WTC11 (cell line): ENCODE results near the gene PIK3CA. TPM values are rescaled to one million over a fixed set of nuclear protein-coding genes. Genes with fewer than 3 reads are reported as not detected.
A peak's percentile ranks its signal among the peaks of the same experiment; 100 is the strongest.

Source experiments
- ATAC-seq: fragments of 200-7000 bp; cut with Tn5 transposase; 2 replicates; pipeline ENCODE4 v1.10.0; 2021; ENCODE audit warnings: mild to moderate bottlenecking, moderate library complexity
- CTCF ChIA-PET: fragments of 300-600 bp; sonication (Branson Sonifier 250); formaldehyde crosslinking; loops from one replicate; lab custom pipeline; 2021; ENCODE audit warnings: antibody characterized with exemption; lab: Charles Lee
- POLR2A ChIA-PET: fragments of 350-600 bp; sonication (Branson Sonifier 250); formaldehyde crosslinking; loops from one replicate; lab custom pipeline; 2021; ENCODE audit warnings: antibody characterized with exemption; lab: Charles Lee
- DNase-seq: peaks from one replicate; pipeline ENCODE4 v3.0.0; 2021; ENCODE audit warnings: low spot score
- H3K27ac Mint-ChIP-seq: 2 replicates; pipeline ENCODE4 v1.8.0; 2021; ENCODE audit warnings: mixed read lengths
- H3K27me3 Mint-ChIP-seq: 2 replicates; pipeline ENCODE4 v1.8.0; 2021; ENCODE audit warnings: low read depth, mild to moderate bottlenecking, moderate library complexity, mixed read lengths
- H3K36me3 Mint-ChIP-seq: 2 replicates; pipeline ENCODE4 v1.8.0; 2021; ENCODE audit warnings: mixed read lengths
- H3K4me1 Mint-ChIP-seq: 2 replicates; pipeline ENCODE4 v1.8.0; 2022; ENCODE audit warnings: mixed read lengths
- H3K4me3 Mint-ChIP-seq: 2 replicates; pipeline ENCODE4 v1.8.0; 2021; ENCODE audit warnings: mild to moderate bottlenecking, moderate library complexity, mixed read lengths
- H3K9me3 Mint-ChIP-seq: 2 replicates; pipeline ENCODE4 v1.8.0; 2021; ENCODE audit warnings: mixed read lengths
- ATF1 ChIP-seq: sonication (generic); formaldehyde crosslinking; IDR thresholded peaks from 2 replicates; pipeline ENCODE4 v1.8.1; 2023; ENCODE audit warnings: mild to moderate bottlenecking, moderate library complexity, missing genetic modification reagents
- FOXK1 ChIP-seq: sonication (generic); formaldehyde crosslinking; IDR thresholded peaks from 2 replicates; pipeline ENCODE4 v1.8.0; 2022; ENCODE audit warnings: mild to moderate bottlenecking, moderate library complexity, missing genetic modification reagents
- HMGA2 ChIP-seq: fragments of 250-450 bp; sonication (Bioruptor Pico); IDR thresholded peaks from 2 replicates; pipeline ENCODE4 v1.4.0; 2021; ENCODE audit warnings: mild to moderate bottlenecking, moderate library complexity
- IRF2 ChIP-seq: sonication (generic); formaldehyde crosslinking; IDR thresholded peaks from 2 replicates; pipeline ENCODE4 v1.8.0; 2022; ENCODE audit warnings: low read depth, missing genetic modification reagents, borderline replicate concordance
- NFE2L1 ChIP-seq: sonication (generic); formaldehyde crosslinking; IDR thresholded peaks from 2 replicates; pipeline ENCODE4 v1.8.1; 2023; ENCODE audit warnings: missing genetic modification reagents
- NFYB ChIP-seq: sonication (generic); formaldehyde crosslinking; conservative IDR thresholded peaks from 2 replicates; pipeline ENCODE4 v1.8.0; 2022; ENCODE audit warnings: low read depth, missing genetic modification reagents
- NR1H2 ChIP-seq: sonication (generic); formaldehyde crosslinking; IDR thresholded peaks from 2 replicates; pipeline ENCODE4 v1.9.0; 2021; ENCODE audit warnings: mild to moderate bottlenecking, moderate library complexity, missing genetic modification reagents
- NR2C2 ChIP-seq: sonication (generic); formaldehyde crosslinking; IDR thresholded peaks from 2 replicates; pipeline ENCODE4 v1.8.0; 2022; ENCODE audit warnings: mild to moderate bottlenecking, missing genetic modification reagents
- NR3C1 ChIP-seq: sonication (generic); formaldehyde crosslinking; conservative IDR thresholded peaks from 2 replicates; pipeline ENCODE4 v1.8.1; 2023; ENCODE audit warnings: low read depth, mild to moderate bottlenecking, missing genetic modification reagents
- RELA ChIP-seq: sonication (generic); formaldehyde crosslinking; IDR thresholded peaks from 2 replicates; pipeline ENCODE4 v1.8.1; 2022; ENCODE audit warnings: missing genetic modification reagents, mild to moderate bottlenecking, borderline replicate concordance
- ZNF416 ChIP-seq: fragments of 250-450 bp; sonication (Bioruptor Pico); IDR thresholded peaks from 2 replicates; pipeline ENCODE4 v1.9.0; 2021; ENCODE audit warnings: mild to moderate bottlenecking, inconsistent platforms
- ZNF423 ChIP-seq: fragments of 250-450 bp; sonication (Bioruptor Pico); IDR thresholded peaks from 2 replicates; pipeline ENCODE4 v2.1.2; 2022; ENCODE audit warnings: mild to moderate bottlenecking, moderate library complexity
- total RNA-seq: library from RNA; stranded (reverse); gene quantifications from 3 replicates; pipeline ENCODE4 v1.2.3, GENCODE V29; 2021
- TF ChIP-seq, protein P1 (sequence below): fragments of 200-600 bp; IDR thresholded peaks from 2 replicates; pipeline ENCODE4 v1.8.0; 2022; ENCODE audit warnings: antibody characterized with exemption
- TF ChIP-seq, protein P2 (sequence below): sonication (generic); formaldehyde crosslinking; IDR thresholded peaks from 2 replicates; pipeline ENCODE4 v1.8.1; 2023; ENCODE audit warnings: mild to moderate bottlenecking, missing genetic modification reagents
- TF ChIP-seq, protein P3 (sequence below): fragments of 250-450 bp; sonication (Bioruptor Pico); IDR thresholded peaks from 2 replicates; pipeline ENCODE4 v2.1.2; 2022; ENCODE audit warnings: mild to moderate bottlenecking, moderate library complexity
- TF ChIP-seq, protein P4 (sequence below): sonication (generic); formaldehyde crosslinking; conservative IDR thresholded peaks from 2 replicates; pipeline ENCODE4 v1.8.1; 2022; ENCODE audit warnings: mild to moderate bottlenecking, missing genetic modification reagents
- TF ChIP-seq, protein P5 (sequence below): fragments of 250-450 bp; sonication (Bioruptor Pico); conservative IDR thresholded peaks from 2 replicates; pipeline ENCODE4 v1.9.0; 2021; ENCODE audit warnings: mild to moderate bottlenecking
- TF ChIP-seq, protein P6 (sequence below): sonication (generic); formaldehyde crosslinking; IDR thresholded peaks from 2 replicates; pipeline ENCODE4 v1.8.1; 2022; ENCODE audit warnings: mild to moderate bottlenecking, missing genetic modification reagents, moderate library complexity, borderline replicate concordance

Gene PIK3CA
- total RNA-seq, 1 experiment from 2014 or later: 10.1 TPM

DNA sequence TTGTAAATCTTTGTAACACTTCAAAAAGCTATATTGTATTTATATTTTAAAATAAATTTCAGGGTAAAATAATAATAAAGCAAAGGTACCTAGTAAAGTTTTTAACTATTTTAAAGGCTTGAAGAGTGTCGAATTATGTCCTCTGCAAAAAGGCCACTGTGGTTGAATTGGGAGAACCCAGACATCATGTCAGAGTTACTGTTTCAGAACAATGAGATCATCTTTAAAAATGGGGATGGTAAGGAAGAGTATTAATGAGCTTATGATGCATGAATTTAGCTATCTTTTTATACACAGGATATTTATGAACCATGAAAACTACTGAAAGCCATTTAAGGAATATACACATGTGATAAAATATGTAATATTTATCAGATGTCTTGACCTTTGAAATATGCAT lies 76.4 kb downstream of the PIK3CA start:
- no peaks in the 10 kb centered on the region for H3K27me3 Mint-ChIP-seq
- TF ChIP-seq, protein P1, sequence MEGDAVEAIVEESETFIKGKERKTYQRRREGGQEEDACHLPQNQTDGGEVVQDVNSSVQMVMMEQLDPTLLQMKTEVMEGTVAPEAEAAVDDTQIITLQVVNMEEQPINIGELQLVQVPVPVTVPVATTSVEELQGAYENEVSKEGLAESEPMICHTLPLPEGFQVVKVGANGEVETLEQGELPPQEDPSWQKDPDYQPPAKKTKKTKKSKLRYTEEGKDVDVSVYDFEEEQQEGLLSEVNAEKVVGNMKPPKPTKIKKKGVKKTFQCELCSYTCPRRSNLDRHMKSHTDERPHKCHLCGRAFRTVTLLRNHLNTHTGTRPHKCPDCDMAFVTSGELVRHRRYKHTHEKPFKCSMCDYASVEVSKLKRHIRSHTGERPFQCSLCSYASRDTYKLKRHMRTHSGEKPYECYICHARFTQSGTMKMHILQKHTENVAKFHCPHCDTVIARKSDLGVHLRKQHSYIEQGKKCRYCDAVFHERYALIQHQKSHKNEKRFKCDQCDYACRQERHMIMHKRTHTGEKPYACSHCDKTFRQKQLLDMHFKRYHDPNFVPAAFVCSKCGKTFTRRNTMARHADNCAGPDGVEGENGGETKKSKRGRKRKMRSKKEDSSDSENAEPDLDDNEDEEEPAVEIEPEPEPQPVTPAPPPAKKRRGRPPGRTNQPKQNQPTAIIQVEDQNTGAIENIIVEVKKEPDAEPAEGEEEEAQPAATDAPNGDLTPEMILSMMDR: no peak
- TF ChIP-seq, protein P2, sequence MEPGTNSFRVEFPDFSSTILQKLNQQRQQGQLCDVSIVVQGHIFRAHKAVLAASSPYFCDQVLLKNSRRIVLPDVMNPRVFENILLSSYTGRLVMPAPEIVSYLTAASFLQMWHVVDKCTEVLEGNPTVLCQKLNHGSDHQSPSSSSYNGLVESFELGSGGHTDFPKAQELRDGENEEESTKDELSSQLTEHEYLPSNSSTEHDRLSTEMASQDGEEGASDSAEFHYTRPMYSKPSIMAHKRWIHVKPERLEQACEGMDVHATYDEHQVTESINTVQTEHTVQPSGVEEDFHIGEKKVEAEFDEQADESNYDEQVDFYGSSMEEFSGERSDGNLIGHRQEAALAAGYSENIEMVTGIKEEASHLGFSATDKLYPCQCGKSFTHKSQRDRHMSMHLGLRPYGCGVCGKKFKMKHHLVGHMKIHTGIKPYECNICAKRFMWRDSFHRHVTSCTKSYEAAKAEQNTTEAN (CRISPR knock-in tag): no peak
- TF ChIP-seq IRF2 (CRISPR knock-in tag): no peak
- DNase-seq: no peak
- CTCF ChIA-PET: no interaction called here
- POLR2A ChIA-PET: no interaction called here
- H3K4me1 Mint-ChIP-seq: 0 out of 2 replicates have a peak, but pooled peaks cover 6% of the 10 kb centered on the region
- ATAC-seq: no peak
- H3K4me3 Mint-ChIP-seq: no peak overlapping the region
- no peaks in the 10 kb centered on the region for H3K9me3 Mint-ChIP-seq
- H3K27ac Mint-ChIP-seq: no peak overlapping the region
- H3K36me3 Mint-ChIP-seq: 0 out of 2 replicates have a peak, but pooled peaks cover 11% of the 10 kb centered on the region

DNA sequence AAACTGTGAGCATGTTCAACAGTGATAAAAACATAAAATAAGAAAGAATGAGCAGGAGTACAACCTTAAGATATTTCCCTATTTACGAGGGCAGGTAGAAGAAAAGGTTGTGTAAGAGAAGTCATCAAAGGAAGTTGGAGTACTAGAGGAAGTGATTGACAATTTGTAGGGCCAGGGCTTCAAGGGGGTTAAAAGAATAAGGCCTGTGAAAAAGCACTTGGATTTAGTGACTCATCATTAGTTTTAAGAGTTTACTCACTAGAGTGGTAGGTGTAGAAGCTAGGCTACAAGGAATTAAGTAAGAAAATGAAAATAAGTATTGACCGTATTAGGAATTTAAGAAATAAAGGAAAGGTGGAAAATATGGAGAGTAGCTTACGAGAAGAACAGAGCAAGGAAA lies 79.2 kb downstream of the PIK3CA start:
- ATAC-seq: peak; percentile 55; the same call in 1 of the 2 replicates
- ChIA-PET CTCF (no interaction called here), POLR2A (no interaction called here)
- peaks cover 19% of the 10 kb centered on the region for H3K4me1 Mint-ChIP-seq
- H3K36me3 Mint-ChIP-seq: peaks cover 26% of the 10 kb centered on the region
- peak overlapping the region; percentile 52; the same call in 1 of the 2 replicates for H3K27ac Mint-ChIP-seq
- H3K27me3 Mint-ChIP-seq: no peaks in the 10 kb centered on the region
- TF ChIP-seq, protein P3, sequence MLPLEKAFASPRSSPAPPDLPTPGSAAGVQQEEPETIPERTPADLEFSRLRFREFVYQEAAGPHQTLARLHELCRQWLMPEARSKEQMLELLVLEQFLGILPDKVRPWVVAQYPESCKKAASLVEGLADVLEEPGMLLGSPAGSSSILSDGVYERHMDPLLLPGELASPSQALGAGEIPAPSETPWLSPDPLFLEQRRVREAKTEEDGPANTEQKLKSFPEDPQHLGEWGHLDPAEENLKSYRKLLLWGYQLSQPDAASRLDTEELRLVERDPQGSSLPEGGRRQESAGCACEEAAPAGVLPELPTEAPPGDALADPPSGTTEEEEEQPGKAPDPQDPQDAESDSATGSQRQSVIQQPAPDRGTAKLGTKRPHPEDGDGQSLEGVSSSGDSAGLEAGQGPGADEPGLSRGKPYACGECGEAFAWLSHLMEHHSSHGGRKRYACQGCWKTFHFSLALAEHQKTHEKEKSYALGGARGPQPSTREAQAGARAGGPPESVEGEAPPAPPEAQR: no peak
- TF ChIP-seq, protein P4, sequence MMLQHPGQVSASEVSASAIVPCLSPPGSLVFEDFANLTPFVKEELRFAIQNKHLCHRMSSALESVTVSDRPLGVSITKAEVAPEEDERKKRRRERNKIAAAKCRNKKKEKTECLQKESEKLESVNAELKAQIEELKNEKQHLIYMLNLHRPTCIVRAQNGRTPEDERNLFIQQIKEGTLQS (CRISPR knock-in tag): no peak
- TF ChIP-seq, protein P5, sequence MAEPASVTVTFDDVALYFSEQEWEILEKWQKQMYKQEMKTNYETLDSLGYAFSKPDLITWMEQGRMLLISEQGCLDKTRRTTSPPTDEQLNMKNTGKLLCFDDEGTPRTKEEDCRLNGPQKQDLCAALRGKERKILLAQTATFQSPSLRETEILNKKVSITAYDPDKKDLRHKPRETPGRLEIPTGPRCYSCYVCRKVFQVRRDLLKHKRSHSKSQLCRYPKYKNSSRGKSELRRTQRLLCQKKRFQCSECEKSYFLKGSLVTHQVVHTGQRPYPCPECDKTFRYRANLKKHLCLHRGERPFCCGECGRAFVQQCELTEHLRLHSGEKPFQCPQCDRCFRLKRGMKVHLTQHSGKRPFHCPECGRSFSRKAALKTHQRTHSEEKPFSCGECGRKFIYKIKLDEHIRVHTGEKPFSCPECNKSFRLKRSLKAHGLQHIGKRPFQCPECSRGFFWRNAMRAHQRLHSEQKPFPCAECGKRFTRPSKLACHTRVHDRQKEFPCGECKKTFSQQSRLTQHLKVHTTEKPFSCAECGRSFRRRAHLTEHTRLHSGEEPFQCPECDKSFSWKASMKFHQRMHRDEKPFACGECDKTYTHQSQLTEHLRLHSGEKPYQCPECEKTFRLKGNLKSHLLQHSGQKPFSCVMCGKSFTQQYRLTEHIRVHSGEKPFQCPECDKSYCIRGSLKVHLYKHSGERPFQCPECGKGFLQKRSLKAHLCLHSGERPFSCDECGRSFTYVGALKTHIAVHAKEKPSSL (CRISPR knock-in tag): no peak
- TF ChIP-seq ATF1 (CRISPR knock-in tag) (no peak), NFE2L1 (CRISPR knock-in tag) (no peak), RELA (CRISPR knock-in tag) (no peak), NR3C1 (CRISPR knock-in tag) (no peak), HMGA2 (CRISPR knock-in tag) (no peak), NFYB (CRISPR knock-in tag) (no peak), FOXK1 (CRISPR knock-in tag) (no peak), NR2C2 (CRISPR knock-in tag) (no peak), ZNF423 (CRISPR knock-in tag) (no peak), ZNF416 (CRISPR knock-in tag) (no peak), NR1H2 (no peak)
- TF ChIP-seq, protein P6, sequence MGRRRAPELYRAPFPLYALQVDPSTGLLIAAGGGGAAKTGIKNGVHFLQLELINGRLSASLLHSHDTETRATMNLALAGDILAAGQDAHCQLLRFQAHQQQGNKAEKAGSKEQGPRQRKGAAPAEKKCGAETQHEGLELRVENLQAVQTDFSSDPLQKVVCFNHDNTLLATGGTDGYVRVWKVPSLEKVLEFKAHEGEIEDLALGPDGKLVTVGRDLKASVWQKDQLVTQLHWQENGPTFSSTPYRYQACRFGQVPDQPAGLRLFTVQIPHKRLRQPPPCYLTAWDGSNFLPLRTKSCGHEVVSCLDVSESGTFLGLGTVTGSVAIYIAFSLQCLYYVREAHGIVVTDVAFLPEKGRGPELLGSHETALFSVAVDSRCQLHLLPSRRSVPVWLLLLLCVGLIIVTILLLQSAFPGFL: no peak
- DNase-seq: no peak
- H3K9me3 Mint-ChIP-seq: no peaks in the 10 kb centered on the region
- H3K4me3 Mint-ChIP-seq: no peak overlapping the region
